Keratinocyte (primary cell): Measurements from ENCODE around the gene SERTAD1. TPM values are rescaled to one million over a fixed set of nuclear protein-coding genes. Genes with fewer than 3 reads are reported as not detected.

Experiments
- DNase-seq: peaks from one replicate; pipeline ENCODE4 v3.0.0-alpha.2; 2011; ENCODE audit warnings: low read depth, missing footprints, low spot score
- FAIRE-seq: peaks from 2 replicates; lab custom pipeline; 2011; peaks lifted over from hg19 to GRCh38; lab: Jason Lieb, UNC
- H2AFZ ChIP-seq: 2 replicates; pipeline ENCODE4 v1.6.0; 2012; ENCODE audit warnings: low read length, control low read depth, inconsistent platforms; ENCODE audit not compliant: control insufficient read depth
- H3K27ac ChIP-seq: 2 replicates; pipeline ENCODE4 v1.5.1; 2011; ENCODE audit warnings: low read length; ENCODE audit not compliant: control insufficient read depth, insufficient read depth
- H3K27me3 ChIP-seq: 3 replicates; pipeline ENCODE4 v1.6.0; 2011; ENCODE audit warnings: low read length; ENCODE audit not compliant: control insufficient read depth, insufficient read depth; ENCODE audit errors: extremely low read depth
- H3K36me3 ChIP-seq, 2 experiments: 2 replicates in 1 of 2; 3 replicates in 1 of 2; pipeline ENCODE4 v1.5.1; 2011; ENCODE audit warnings: low read length in 2 of 2, mild to moderate bottlenecking in 1 of 2; ENCODE audit not compliant: control insufficient read depth in 2 of 2, insufficient read depth in 2 of 2; ENCODE audit errors: extremely low read depth in 1 of 2
- H3K4me1 ChIP-seq: 3 replicates; pipeline ENCODE4 v1.5.1; 2011; ENCODE audit warnings: low read length; ENCODE audit not compliant: control insufficient read depth, insufficient read depth; ENCODE audit errors: extremely low read depth
- H3K4me2 ChIP-seq: 3 replicates; pipeline ENCODE4 v1.6.0; 2011; ENCODE audit warnings: low read depth, low read length; ENCODE audit not compliant: control insufficient read depth, insufficient read depth; ENCODE audit errors: extremely low read depth
- H3K4me3 ChIP-seq, 3 experiments: fragments of 200-600 bp in 1 of 3; sonication (generic) in 1 of 3; 2 replicates in 2 of 3; 3 replicates in 1 of 3; pipeline ENCODE4 v1.5.1; 2011 to 2016; ENCODE audit warnings: low read length in 3 of 3, mild to moderate bottlenecking in 3 of 3, control low read depth in 2 of 3, inconsistent platforms in 1 of 3, low read depth in 1 of 3, mixed read lengths in 1 of 3, mixed run types in 1 of 3, moderate library complexity in 1 of 3; ENCODE audit not compliant: control insufficient read depth in 2 of 3, insufficient read depth in 2 of 3; ENCODE audit errors: extremely low read depth in 1 of 3
- H3K79me2 ChIP-seq: 2 replicates; pipeline ENCODE4 v1.6.0; 2012; ENCODE audit warnings: low read length; ENCODE audit not compliant: control insufficient read depth, insufficient read depth
- H3K9ac ChIP-seq: 3 replicates; pipeline ENCODE4 v1.6.0; 2011; ENCODE audit warnings: low read length; ENCODE audit not compliant: control insufficient read depth, insufficient read depth; ENCODE audit errors: extremely low read depth
- H3K9me1 ChIP-seq: 3 replicates; pipeline ENCODE4 v1.6.0; 2011; ENCODE audit warnings: low read length; ENCODE audit not compliant: control insufficient read depth, insufficient read depth; ENCODE audit errors: extremely low read depth
- H3K9me3 ChIP-seq: 2 replicates; pipeline ENCODE4 v1.5.1; 2012; ENCODE audit warnings: low read depth, low read length; ENCODE audit not compliant: control insufficient read depth
- H4K20me1 ChIP-seq: 3 replicates; pipeline ENCODE4 v1.6.0; 2011; ENCODE audit warnings: low read length; ENCODE audit not compliant: control insufficient read depth, insufficient read depth; ENCODE audit errors: extremely low read depth
- CTCF ChIP-seq, 3 experiments: IDR thresholded peaks in 1 of 3; conservative IDR thresholded peaks in 1 of 3; optimal IDR thresholded peaks in 1 of 3; 2 replicates in 2 of 3; 3 replicates in 1 of 3; pipeline versions ENCODE3 to v1.5.1; 2011; ENCODE audit warnings: low read length in 3 of 3, mild to moderate bottlenecking in 3 of 3, moderate library complexity in 2 of 3, control low read depth in 1 of 3, inconsistent platforms in 1 of 3; ENCODE audit not compliant: insufficient read depth in 2 of 3; ENCODE audit errors: extremely low read depth in 1 of 3
- EZH2 ChIP-seq: IDR thresholded peaks from one replicate; pipeline ENCODE4 v1.6.1; 2012; ENCODE audit warnings: inconsistent platforms, mild to moderate bottlenecking, low read length, moderate library complexity
- dilution Hi-C: fragments of 300-500 bp; cut with MboI; formaldehyde crosslinking; loops from one replicate; pipeline ENCODE4 v1.7.0; 2020; ENCODE audit warnings: low sequenced_read_pairs; ENCODE audit not compliant: extremely low pct_ligation_motif_present
- polyA plus RNA-seq, 5 experiments: library from polyadenylated mRNA; depleted of rRNA in 3 of 5; stranded (reverse) in 3 of 5; stranded (forward) in 1 of 5; unstranded in 1 of 5; fragments of >200 nt; gene quantifications; 1 replicate in 1 of 5; 2 replicates in 3 of 5; 3 replicates in 1 of 5; pipeline versions ENCODE4 v1.2.1 to v1.2.3, GENCODE V29; 2011 to 2012; ENCODE audit warnings: missing spikeins in 2 of 5, low read depth in 1 of 5, low replicate concordance in 1 of 5

The SERTAD1 gene
- polyA plus RNA-seq, 1 donor (not counting 4 experiments of a cell fraction or from before 2014, with no cell fraction given) = 9.5 TPM

- Histone ChIP-seq H3K79me2 (peaks cover 28% of the 10 kb centered on the region), H4K20me1 (no peaks in the 10 kb centered on the region), H3K9me1 (no peaks in the 10 kb centered on the region), H2AFZ (peak overlapping the region; percentile 33), H3K4me2 (peak overlapping the region; percentile 95), H3K9me3 (no peaks in the 10 kb centered on the region), H3K36me3 (peaks cover 0 to 6% of the 10 kb centered on the region in 2 experiments), H3K27me3 (no peaks in the 10 kb centered on the region), H3K27ac (peak overlapping the region; percentile 92), H3K4me1 (peaks cover 7% of the 10 kb centered on the region), H3K4me3 (peak overlapping the region; percentile 61 to 100 (median 99)), H3K9ac (peak overlapping the region; percentile 96)
- FAIRE-seq (no peak), DNase-seq (no peak)
- dilution Hi-C loops = no loop called here
- TF ChIP-seq EZH2 = no peak
- TF ChIP-seq CTCF (optimal IDR thresholded peaks at IDR 0.05 in 1 of 3, IDR thresholded peaks at IDR 0.05 in 1 of 3, conservative IDR thresholded peaks at IDR 0.05 in 1 of 3; ENCODE audit: extremely low read depth in 1 of 3, insufficient read depth in 2 of 3, low read length in 3 of 3) = no peak
These were observed 949 bp downstream of the SERTAD1 start for GRCh38 chr19:40424637-40425449.

GRCh38 chr19:40423938-40424337 is 1.9 kb downstream of the SERTAD1 start:
- Histone ChIP-seq H4K20me1 (no peaks in the 10 kb centered on the region), H3K79me2 (peaks cover 28% of the 10 kb centered on the region), H3K9ac (no peak overlapping the region), H3K9me1 (no peaks in the 10 kb centered on the region), H3K27ac (no peak overlapping the region), H3K4me3 (peak overlapping the region in 1 of 3 experiments; percentile 22), H2AFZ (no peak overlapping the region), H3K36me3 (peaks cover 0 to 6% of the 10 kb centered on the region in 2 experiments), H3K9me3 (no peaks in the 10 kb centered on the region), H3K4me2 (peak overlapping the region; percentile 95), H3K27me3 (no peaks in the 10 kb centered on the region), H3K4me1 (peaks cover 7% of the 10 kb centered on the region)
- DNase-seq (no peak), FAIRE-seq (no peak)
- TF ChIP-seq EZH2 = no peak
- no peak for TF ChIP-seq CTCF (optimal IDR thresholded peaks at IDR 0.05 in 1 of 3, IDR thresholded peaks at IDR 0.05 in 1 of 3, conservative IDR thresholded peaks at IDR 0.05 in 1 of 3; ENCODE audit: extremely low read depth in 1 of 3, insufficient read depth in 2 of 3, low read length in 3 of 3)
- dilution Hi-C loops = no loop called here
